Stimulated activated CD4-positive, alpha-beta T cell treated with anti-CD3 and anti-CD28 coated beads, Interleukin-2, amount 100 ng/mL, for 24 hours (primary cell): ENCODE data around the gene NEMP2.

Experiments
- DNase-seq, 2 donors: peaks; one replicate each; pipeline ENCODE4 v3.0.0-alpha.2; 2020

Gene NEMP2, protein sequence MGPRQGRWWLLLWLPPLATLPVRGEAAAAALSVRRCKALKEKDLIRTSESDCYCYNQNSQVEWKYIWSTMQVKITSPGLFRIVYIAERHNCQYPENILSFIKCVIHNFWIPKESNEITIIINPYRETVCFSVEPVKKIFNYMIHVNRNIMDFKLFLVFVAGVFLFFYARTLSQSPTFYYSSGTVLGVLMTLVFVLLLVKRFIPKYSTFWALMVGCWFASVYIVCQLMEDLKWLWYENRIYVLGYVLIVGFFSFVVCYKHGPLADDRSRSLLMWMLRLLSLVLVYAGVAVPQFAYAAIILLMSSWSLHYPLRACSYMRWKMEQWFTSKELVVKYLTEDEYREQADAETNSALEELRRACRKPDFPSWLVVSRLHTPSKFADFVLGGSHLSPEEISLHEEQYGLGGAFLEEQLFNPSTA

DNA sequence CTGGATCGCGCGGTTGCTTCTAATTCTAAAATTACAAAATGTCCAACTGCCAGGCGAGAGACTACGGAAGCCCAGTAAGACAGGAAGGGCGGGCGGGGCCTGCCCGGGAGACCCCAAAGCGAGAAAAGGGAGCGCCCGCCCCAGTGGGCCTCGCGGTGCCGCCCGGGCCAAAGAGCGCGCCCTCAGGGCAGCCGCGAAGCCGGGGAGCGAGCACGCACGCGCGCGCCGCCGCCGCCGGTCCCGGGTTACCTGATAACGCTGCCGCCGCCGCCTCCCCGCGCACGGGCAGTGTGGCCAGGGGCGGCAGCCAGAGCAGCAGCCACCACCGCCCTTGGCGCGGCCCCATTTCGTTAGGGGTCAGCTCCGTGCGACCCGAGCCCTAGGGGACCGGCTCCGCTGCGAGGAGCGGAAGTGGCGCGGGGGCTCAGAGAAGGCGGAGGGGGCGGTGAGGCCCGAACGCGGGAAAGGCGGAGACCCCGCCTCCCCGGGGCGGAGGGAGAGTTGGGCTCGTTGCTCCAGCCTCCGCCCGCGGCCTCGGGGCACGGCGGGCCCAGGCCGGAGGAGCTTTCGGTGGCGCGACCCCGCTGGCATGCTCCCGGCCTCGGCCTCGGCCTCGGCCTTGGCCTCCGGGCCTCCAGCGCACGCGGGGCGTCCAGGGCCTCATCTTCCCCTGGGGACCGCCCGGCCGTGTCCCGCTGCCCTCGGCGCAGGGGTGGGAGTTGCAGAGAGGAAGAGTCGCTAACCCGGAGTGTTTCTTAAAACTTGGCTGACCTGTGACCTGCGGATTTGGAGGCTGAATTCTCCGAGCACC lies at the start of gene NEMP2:
Gene NEMP2 (minus strand): TSS at position 413 of the 811 bp plus-strand sequence. CDS start 67 bp downstream, at position 346.
- peak; percentile 82 to 88 for DNase-seq

DNA sequence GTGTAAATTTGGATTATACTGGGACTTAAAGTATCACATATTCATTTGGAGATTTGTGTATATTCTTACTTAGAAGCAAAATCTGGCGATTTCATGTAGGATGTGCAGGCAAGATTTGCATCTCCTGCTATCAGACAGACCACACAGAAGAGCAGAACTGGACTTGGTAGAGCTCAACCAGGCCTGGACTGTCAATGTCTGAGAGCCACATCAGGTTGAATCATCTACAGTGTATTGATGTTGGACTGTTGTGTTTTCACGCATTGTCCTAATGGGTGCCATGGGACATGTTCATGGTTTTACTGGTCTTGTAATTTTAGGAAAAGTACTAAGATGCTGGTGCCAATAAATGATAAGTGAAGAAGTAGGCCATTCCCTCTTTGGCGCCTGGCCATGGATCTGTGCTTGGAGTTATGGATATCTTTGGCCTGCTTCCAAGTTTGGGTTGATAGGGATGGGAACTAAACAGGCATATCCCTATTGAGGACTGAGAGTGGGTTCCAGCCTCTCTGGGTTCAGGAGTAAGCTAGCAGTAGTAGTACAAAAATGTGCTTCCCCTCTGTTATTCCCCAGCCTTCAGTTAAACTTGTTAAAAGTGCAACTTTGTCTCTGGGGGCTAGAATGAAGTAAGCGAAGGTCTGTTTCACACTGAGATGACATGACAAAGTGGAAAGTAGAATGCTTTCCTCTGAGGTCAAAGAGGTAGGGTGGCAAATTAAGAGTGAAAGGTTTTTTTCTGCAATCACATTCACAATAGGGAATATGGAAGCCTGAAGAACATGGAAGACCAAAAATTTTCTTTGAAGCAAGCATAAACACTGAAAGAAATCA lies 49.2 kb upstream of the NEMP2 start:
- no peak for DNase-seq

DNA sequence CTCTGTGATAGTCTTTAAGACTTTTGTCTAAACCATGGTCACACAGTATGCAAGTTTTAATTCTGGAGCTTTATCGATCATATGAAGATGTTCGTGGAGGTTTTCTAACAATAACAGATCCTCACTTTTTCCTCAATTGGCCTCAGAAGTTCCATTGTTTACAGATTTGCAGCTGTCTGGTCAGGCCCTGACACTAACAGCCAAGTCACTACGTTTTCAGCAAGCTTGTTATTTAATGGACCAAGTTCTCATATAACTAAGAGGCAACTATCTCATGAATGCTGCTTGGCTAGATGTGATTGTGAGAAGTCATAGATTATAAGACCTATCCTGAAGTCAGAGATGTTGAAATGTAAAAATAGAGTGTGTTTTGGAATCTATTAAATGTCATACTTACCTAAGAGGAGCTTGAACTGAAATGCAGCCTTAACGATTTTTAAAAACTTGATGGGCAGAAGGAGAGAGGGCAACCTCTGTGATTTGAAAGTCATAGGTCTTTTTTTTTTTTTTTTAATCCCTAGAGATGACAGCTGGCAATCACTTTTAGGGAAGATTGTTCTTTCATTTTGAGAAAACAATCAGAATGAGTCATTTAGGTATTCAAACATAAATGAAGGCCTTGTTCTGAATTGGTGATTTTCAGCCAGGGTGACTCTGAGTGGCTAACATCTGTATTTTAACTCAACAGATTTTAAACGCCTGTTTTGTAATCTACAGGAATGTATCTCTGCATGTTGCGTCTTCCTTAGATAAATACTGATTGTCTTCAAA lies 48.4 kb upstream of the NEMP2 start:
- DNase-seq, result no peak

DNA sequence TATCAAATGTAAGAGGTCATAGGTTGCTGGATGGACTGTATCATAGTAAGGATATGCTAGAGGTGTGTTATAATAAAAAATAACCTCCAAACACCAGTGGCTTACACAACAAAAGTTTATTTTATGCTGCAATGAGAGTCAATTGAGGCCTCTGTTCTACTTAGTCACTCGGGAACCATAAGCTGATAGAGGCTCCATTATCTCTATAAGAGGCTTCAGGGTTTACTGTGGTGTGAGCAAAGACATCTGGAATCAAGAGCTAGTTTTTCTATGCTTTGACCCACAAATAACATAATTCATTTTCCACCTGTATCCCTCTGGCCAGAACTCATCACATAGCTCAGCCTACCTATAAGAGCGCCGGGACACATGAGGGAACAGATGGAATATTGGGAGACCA lies 47.5 kb upstream of the NEMP2 start:
- no peak for DNase-seq

DNA sequence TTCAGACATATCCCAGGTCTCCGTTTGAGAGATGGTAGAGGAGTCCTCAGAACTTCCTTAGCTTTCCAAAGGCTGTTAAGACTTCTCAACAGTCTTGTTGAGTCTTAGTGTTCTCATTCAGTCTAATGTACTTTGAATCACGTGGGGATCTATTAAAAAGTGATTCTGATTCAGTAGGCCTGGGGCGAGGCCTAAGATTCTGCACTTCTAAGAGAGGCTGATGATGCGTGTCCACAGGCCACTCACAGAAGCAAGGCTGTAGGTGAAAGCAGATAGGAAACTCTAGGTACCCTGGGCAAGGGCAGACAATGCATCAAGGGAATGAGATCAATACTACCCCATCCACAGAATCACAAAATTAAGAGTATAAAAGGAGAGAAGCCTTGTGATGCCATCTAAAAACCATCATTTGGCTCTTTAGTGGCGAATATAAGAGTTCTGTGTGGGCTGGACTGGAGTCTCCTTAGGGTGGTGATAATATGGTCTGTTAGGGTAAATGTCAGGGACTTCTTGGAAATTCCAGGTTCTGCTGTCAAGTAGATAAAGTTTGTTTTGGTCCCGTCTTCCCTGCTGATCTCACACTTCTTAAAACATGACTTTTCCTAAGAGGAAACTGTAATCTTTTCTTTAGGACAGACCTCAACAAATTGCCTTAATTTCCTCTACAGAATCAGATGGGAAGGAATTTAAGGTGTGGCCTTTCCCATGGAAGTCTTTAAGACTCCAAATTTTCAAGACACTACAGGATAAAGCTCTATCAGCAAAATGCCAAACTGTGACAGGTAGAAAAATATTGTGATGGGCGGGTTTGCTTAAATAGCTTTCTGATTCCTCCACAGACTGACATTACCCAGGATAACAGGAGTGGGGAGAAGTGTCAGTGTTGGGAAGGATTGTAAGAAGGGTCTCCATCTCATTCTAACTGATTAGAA lies 45.7 kb upstream of the NEMP2 start:
- no peak for DNase-seq

DNA sequence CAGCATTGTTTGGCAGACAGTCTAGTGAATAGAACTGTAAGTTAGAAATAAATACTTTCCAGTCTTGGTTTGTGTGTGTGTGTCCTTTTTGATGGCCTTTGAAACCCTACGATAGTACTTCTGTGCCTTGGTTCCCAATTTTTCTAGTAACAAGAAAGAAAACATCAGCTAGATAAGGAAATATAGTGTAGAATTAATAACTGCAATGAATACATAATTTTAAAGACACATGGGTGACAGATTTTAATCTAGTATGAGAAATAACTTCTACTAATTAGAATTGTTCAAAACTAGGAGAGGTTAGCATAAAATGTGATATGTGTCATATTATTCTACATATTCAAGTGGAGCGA lies 44.5 kb upstream of the NEMP2 start:
- DNase-seq, result no peak

DNA sequence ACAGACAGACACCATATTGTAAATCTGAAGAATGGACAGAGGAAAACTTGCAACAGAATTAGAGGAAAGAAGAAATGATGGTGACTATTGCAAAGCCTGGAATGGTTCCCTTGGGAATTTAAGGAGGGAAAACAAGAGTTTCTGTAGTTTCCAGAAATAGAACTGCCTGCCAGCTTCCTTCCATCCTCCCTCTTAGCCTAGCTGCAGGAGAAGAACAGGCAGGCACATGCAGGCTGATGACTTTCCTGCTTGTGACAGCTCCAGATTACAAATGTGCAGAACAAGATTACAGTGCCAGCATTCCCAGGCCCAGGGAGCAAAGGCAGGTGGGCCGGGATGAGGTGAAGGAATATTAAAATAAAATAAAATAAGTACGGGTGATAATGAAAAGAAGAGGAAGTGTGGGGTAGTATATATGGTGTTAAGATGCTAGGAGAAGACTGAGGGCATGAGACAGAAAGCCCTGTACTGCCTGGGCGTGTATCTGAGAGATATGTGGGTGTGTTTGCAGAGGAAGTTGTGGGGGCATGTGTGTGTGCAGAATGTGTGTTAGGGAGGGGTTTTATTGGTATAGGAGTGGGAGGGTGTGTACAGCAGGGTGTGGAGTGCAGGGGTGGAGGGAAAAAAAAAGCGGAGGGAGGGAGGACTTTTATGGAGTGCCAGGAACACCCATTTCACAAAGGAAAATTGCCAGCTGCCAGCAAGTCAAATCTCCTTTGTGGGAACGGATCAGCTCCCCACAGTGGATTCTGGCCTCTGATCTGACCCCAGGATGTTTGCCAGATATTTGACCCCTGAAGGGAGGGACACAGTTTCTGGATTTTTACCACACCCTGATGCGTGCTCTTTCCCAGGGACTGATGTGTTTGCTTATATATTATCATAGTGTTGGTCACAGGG lies 43.9 kb upstream of the NEMP2 start:
- no peak for DNase-seq

DNA sequence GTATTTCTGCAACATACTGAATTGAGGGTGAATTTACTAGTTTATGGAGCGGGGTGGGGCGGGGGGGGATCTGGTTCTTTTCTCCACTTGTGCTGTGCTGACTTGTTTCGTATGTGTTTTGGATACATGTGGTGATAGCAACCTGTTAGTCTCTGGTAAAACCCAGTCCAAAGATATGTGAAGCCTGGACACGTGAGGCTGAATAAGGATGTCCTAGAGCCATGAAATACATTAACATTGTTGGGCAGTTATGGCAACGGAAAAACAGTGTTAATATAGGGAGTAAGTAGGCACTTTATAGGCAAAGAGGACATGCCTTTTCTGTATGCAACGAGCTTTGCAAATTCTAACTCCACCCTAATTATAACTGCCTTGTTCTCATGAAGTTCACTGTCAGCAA lies 42.1 kb upstream of the NEMP2 start:
- DNase-seq, result no peak

DNA sequence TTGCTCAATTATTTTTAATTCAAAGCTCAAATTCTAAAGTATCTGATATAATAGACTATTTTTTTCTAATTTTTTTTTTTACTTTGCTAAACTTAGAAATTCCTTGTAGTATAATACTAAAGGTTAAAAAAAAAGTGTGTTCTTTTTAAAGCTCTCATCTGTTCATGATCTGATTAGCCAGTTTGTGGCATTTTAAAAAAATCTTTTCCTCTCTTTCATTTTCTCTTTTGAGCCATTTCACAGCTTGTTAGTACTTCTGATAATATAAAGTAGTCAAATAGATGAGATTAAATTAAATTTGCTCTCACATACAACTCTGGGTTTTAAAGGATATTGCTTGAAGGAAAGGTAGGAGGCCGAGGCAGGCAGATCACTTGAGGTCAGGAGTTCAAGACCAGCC lies 40.7 kb upstream of the NEMP2 start:
- no peak for DNase-seq

DNA sequence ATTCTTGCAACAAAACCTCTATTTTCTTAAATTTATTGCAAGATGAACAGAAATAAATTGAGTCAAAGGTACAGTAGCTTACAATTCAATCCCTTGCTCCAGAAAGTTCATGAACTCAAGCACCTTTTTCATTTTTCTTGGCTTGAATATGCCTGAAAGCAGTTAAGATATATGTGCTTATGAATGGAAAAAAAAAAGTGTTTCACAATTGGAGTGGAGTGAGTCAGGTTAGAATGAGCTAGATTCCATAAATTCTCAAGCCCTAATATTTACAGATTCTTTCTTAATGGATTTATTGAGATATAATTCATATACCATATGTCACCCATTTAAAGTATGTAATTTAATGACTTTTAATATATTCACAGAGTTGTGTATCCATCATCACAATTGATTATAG lies 39.6 kb upstream of the NEMP2 start:
- DNase-seq, result no peak

DNA sequence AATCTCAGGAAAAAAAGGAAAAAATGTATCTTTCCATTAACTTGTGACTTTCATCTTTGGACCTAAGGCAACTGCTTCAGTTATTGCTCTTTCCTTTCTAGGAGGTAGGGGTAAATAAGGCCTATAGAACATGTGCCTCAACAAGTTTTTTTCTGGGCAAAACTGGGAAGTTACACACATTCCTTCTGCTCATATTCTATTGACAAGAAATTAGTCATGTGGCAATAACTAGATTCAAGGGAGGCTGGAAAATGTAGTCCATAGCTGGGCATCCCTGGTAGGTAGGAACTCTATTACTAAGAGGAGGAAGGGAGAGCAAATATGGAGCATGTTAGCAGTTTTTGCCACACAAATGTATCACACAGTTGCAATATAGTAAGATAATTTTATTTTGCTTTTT lies 37.7 kb upstream of the NEMP2 start:
- DNase-seq, result no peak

DNA sequence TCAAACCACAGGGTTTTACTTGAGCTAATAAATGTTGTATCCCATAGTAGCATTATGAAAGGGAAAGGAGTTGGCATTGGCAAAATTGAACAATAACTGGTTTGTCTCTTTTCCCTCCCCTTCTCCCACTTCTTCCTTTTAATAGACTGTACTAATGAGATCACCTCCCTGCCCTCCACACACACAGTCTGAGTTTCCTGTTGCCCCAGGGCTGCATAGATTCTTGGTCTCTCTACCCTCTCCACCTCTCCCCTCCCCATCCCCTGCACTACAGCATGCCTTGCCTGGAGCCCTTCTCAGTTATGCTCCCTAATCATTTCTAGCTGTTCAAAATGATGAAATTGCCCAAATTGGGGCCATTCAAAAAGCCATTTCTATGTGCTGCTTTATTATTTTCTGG lies 37.2 kb upstream of the NEMP2 start:
- no peak for DNase-seq

DNA sequence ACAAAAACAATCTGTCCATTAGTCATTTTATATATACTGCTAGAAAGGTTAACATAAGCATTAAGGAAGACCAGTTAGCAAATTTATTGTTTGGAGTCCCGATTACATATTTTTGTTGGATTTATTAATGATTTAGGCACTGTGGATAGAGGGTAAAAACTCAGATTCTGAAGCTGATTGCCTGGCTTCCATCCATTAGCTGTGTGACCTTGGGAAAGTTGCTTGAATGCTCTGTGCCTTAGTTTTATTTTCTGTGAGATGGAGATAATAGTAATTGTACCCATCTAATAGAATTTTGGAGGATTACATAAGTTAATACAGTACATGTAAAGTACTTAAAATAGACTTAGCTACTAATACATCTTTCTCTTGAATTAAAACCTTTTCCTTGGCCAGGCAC lies 36.3 kb upstream of the NEMP2 start:
- no peak for DNase-seq

DNA sequence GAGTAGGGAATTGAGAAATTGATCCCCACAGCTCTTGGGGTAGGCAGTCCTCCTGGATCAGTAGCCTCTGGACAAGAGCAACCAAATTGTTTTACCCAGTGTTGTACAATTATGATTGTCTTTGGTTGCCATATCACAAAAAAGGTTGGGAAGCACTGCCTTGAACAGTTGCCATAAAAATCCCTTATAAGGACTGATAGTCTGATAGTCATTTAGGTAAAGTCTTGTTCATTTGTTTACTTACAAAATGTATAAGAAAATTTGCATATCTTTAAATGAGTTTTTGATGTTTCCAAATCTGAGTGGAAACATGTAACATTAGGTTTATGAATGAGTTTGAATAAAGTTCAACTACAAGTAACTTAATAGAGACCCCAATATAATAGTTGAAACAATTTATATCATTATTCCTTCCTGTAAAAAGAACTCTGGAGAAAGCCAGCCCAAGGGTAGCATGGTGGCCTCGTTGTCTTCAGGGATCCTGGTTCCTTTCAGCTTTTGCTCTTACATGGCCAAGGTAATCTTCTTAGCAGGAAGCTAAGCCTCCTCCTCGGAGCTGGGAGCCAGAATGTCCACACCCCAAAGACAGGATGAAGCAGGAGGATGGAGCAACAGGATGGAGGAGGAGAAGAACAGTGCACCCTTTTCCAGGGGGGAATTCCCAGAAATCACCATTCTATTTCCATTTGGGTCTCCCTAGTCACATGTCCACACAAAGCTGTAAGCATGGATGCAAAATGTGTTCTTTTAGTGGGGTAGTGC lies 35.7 kb upstream of the NEMP2 start:
- no peak for DNase-seq

DNA sequence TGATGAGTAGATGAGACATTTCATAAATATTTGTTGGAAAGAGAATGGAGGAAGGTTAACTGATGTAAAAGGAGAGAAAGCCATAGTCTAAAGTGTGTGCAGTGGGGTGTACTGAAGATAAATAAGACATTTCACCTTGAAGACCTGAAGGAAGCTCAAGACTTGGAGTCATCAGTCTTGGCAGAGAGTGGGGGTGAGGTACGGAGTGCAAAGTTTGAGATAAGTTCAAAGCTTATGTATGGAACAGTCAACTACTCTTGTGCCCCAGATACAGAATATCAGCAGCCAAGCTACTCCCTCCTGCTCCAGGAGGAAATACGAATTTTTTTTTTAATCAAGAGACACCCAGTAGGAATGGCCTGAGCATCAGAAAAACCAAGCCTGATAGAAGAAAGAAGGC lies 30.3 kb upstream of the NEMP2 start:
- DNase-seq, result no peak

DNA sequence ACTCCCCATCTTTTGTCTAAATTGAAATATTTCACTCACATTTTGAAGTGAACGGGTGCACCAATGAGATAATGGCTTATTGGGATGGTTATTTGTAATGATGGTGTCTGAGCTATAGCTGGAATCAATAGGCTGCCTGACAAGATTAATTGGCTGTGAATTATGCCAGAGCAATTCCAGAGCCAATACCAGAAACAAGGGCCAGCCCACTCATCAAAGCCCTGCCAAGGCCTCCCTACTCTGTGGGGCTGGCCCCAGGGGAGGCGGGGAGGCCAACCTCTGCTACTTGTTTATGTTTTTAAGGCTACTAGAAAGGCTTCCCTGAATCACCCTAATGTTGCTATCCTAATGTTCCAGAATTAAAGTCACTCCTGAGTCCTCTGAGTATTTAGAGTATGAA lies 29.1 kb upstream of the NEMP2 start:
- no peak for DNase-seq

DNA sequence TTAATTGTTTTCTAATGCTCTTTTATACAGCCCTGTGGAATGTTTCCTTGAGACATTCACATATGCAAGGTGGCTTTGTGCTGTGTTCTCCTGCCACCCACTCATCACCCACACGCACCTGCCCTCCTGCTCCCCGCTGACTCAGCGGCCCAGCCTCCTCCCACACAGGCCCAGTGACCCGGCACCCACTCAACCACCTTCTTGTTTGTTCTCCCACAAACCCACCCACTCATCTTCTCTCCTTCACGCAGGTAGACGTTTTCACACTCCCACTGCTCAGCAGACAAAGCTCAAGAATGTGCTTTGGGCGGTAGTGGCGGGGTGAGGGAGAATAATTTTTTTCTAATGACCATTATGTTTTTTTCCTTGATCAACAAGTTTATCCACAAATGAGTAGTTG lies 28.6 kb upstream of the NEMP2 start:
- peak; percentile 37 to 57 for DNase-seq

DNA sequence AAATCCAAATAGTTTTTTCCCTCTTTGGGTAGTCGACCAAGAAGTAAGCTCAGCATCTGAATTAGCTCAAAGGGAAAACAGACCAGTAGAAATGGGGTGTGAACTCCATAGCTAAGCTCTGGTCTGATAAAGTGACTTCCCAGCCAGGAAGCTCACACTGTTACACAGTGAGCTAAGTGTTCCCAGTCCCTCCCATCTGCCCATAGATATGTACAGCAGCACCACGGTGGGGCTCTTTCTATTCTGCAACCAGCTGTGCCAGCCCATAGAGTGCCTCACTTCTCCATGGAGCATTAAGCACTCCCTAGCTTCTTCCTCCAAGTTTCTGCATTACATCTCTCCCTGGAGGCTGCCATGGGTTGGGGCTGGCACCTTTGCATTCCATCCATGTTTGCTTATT lies 27.6 kb upstream of the NEMP2 start:
- no peak for DNase-seq

DNA sequence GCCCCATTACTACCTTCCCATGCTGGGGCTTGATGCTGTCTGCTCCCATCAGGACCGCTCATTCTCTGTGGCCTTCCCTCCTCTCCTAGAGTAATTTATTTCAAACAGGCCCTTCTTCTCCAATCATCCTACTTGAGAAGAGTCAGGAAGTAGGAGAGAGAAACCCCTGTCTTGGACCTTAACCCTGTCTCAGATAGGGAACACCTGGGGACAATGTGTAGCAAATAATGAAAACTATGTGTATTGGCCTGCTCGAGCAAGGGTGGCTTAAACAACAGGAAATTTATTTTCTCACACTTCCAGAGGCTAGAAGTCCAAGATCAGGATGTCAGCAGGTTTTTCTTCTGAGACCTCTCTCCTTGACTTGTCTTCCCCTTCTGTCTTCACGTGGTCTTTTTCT lies 26.6 kb upstream of the NEMP2 start:
- no peak for DNase-seq
